Uterine smooth muscle cell (primary cell): ENCODE measurements around the gene VSIG10. TPM values are rescaled to one million over a fixed set of nuclear protein-coding genes. Genes with fewer than 3 reads are reported as not detected.

ENCODE experiments used
- total RNA-seq: library from RNA; depleted of rRNA; stranded (reverse); fragments of >200 nt; gene quantifications from 2 replicates; pipeline ENCODE4 v1.2.3, GENCODE V29; 2014

VSIG10 gene, protein sequence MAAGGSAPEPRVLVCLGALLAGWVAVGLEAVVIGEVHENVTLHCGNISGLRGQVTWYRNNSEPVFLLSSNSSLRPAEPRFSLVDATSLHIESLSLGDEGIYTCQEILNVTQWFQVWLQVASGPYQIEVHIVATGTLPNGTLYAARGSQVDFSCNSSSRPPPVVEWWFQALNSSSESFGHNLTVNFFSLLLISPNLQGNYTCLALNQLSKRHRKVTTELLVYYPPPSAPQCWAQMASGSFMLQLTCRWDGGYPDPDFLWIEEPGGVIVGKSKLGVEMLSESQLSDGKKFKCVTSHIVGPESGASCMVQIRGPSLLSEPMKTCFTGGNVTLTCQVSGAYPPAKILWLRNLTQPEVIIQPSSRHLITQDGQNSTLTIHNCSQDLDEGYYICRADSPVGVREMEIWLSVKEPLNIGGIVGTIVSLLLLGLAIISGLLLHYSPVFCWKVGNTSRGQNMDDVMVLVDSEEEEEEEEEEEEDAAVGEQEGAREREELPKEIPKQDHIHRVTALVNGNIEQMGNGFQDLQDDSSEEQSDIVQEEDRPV
- 24.5 and 28.6 TPM in 2 replicates for total RNA-seq

DNA sequence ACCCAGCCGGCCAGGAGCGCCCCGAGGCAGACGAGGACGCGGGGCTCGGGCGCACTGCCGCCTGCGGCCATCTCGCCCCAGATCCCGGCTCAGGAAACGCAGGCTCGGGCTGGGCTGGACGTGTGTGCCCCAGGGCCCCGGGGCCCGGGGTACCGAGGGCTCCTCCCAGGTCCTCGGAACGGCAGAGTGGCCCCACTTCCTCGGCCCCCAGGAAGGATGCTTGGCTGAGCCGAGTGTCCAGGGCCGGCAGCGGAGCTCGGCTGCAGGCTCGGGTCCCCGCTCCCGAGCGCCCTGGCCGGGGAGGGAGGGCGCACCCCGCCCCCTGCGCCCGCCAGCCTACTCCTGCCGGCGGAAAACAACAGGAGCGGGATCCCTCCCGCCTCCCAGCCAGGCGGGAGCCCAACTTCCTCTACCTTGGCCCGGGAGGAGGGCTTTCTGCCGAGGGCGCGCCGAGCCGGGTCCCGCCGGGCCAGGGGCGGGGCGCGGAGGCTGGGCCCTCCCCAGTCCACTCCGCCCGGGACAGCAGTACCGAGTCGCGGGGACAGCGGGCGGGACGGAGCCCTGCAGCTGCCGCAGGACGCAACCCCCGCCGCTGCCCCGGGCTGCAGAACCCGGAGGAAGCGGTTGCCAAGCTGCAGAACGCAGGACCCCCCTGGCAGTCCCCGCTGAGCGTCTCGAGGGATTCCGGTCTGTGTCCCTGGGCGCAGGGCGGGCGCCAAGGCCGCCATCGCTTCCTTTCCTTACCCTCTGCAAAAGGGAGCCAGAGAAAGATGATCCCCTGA, at the start of gene VSIG10:
Gene VSIG10, minus strand, starts transcription at position 411 of the 782 bp plus-strand sequence. Its CDS starts 340 bp downstream, at position 71.

DNA sequence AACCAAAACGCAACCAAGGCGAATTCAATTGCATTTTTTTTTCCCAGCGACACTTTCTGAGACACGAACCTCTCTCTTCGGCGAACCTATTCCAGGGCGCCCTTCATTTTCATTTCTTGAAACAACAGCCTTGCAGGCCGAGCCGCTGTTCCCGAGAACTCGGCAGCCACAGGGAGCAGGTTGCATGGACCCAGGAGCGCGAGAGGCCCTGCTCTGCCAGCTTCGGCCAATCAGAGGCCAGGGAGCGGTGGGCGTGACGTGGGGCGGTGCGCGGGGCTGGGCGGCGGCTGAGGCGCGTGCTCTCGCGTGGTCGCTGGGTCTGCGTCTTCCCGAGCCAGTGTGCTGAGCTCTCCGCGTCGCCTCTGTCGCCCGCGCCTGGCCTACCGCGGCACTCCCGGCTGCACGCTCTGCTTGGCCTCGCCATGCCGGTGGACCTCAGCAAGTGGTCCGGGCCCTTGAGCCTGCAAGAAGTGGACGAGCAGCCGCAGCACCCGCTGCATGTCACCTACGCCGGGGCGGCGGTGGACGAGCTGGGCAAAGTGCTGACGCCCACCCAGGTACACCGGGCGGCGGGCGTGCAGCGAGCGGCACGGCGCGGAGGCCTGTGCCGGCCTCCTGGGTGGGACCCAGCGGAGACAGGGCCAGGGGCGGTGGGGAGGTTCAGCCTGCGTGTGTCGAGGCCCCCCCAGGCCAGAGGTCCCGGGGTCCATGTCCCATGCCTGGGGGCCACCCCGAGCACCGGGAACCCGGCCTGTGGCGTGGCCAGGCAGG, 32.2 kb upstream of the VSIG10 start, which contains the start of gene PEBP1:
Gene PEBP1, plus strand, starts transcription at position 337 of the 771 bp plus-strand sequence. Its CDS starts 86 bp downstream, at position 423.

GRCh38 chr12:118061011-118061872, 42.6 kb downstream of the VSIG10 start, which contains the start of gene WSB2:
Gene WSB2, minus strand, starts transcription at chr12:118061179. Its CDS starts 131 bp downstream, at chr12:118061048.

GRCh38 chr12:118016424-118017264, 87.2 kb downstream of the VSIG10 start, which contains the start of gene RFC5:
Gene RFC5, plus strand, starts transcription at chr12:118016703. Its CDS starts 125 bp downstream, at chr12:118016828.

Other genes starting within 250 kb of the VSIG10 start
- gene KSR2, start 135.0 kb downstream of the VSIG10 start, total RNA-seq, result under 0.01 TPM in 1 of 2 replicates, not detected in the other
- gene RFC5, start 87.3 kb downstream of the VSIG10 start, total RNA-seq, result 12.4 and 35.6 TPM in 2 replicates
- 149 and 193 TPM in 2 replicates for gene WSB2, start 42.8 kb downstream of the VSIG10 start, total RNA-seq
- 187 and 207 TPM in 2 replicates for gene PEBP1, start 32.1 kb upstream of the VSIG10 start, total RNA-seq